SK-N-SH treated with all-trans-retinoic acid at 6 μM for 48 hours (cell line): ENCODE data around the gene CCDC54.

Source experiments
- ATAC-seq: fragments of 200-7000 bp; cut with Tn5 transposase; 3 replicates; pipeline ENCODE4 v1.9.1; 2020; ENCODE audit warnings: mild to moderate bottlenecking, moderate library complexity
- ARNTL ChIP-seq: fragments of 450-650 bp; formaldehyde crosslinking; IDR thresholded peaks from 2 replicates; pipeline ENCODE4 v1.5.0; 2020; ENCODE audit warnings: low read depth, mild to moderate bottlenecking, moderate library complexity, borderline replicate concordance
- BACH2 ChIP-seq: fragments of 250-450 bp; sonication (Bioruptor Pico); IDR thresholded peaks from 2 replicates; pipeline ENCODE4 v1.9.0; 2021; ENCODE audit warnings: mild to moderate bottlenecking, borderline replicate concordance
- CREB5 ChIP-seq: fragments of 250-450 bp; sonication (Bioruptor Pico); IDR thresholded peaks from 2 replicates; pipeline ENCODE4 v1.5.1; 2020; ENCODE audit warnings: low read depth, mild to moderate bottlenecking, moderate library complexity
- CSDC2 ChIP-seq: fragments of 250-450 bp; sonication (Bioruptor Pico); IDR thresholded peaks from 2 replicates; pipeline ENCODE4 v1.5.0; 2020; ENCODE audit warnings: mild to moderate bottlenecking, moderate library complexity
- CSRNP3 ChIP-seq: fragments of 250-450 bp; sonication (Bioruptor Pico); IDR thresholded peaks from 2 replicates; pipeline ENCODE4 v1.5.1; 2021; ENCODE audit warnings: mild to moderate bottlenecking, moderate library complexity
- ESRRG ChIP-seq: fragments of 250-450 bp; sonication (Bioruptor Pico); IDR thresholded peaks from 2 replicates; pipeline ENCODE4 v1.6.1; 2021; ENCODE audit warnings: mild to moderate bottlenecking
- GLIS3 ChIP-seq: fragments of 250-450 bp; sonication (Bioruptor Pico); IDR thresholded peaks from 2 replicates; pipeline ENCODE4 v1.5.0; 2020; ENCODE audit warnings: mild to moderate bottlenecking, moderate library complexity
- ISL1 ChIP-seq: fragments of 250-450 bp; sonication (Bioruptor Pico); IDR thresholded peaks from 2 replicates; pipeline ENCODE4 v2.1.2; 2022; ENCODE audit warnings: mild to moderate bottlenecking, moderate library complexity
- OSR1 ChIP-seq: fragments of 250-450 bp; sonication (Bioruptor Pico); IDR thresholded peaks from 2 replicates; pipeline ENCODE4 v1.8.0; 2022; ENCODE audit warnings: moderate library complexity, mild to moderate bottlenecking, inconsistent platforms
- PATZ1 ChIP-seq: fragments of 250-450 bp; sonication (Bioruptor Pico); IDR thresholded peaks from 2 replicates; pipeline ENCODE4 v1.8.0; 2020; ENCODE audit warnings: mild to moderate bottlenecking, moderate library complexity, borderline replicate concordance
- POU6F1 ChIP-seq: fragments of 250-450 bp; sonication (Bioruptor Pico); IDR thresholded peaks from 2 replicates; pipeline ENCODE4 v1.8.0; 2021; ENCODE audit warnings: low read depth, mild to moderate bottlenecking, moderate library complexity, borderline replicate concordance
- PPARA ChIP-seq: fragments of 250-450 bp; sonication (Bioruptor Pico); IDR thresholded peaks from 2 replicates; pipeline ENCODE4 v1.5.0; 2020; ENCODE audit warnings: mild to moderate bottlenecking, borderline replicate concordance
- RARB ChIP-seq: fragments of 250-450 bp; sonication (Bioruptor Pico); IDR thresholded peaks from 2 replicates; pipeline ENCODE4 v1.8.0; 2021; ENCODE audit warnings: mild to moderate bottlenecking, moderate library complexity
- SNAI2 ChIP-seq: fragments of 250-450 bp; sonication (Bioruptor Pico); IDR thresholded peaks from 2 replicates; pipeline ENCODE4 v1.5.0; 2020; ENCODE audit warnings: mild to moderate bottlenecking, moderate library complexity
- TCF4 ChIP-seq: fragments of 250-450 bp; sonication (Bioruptor Pico); IDR thresholded peaks from 2 replicates; pipeline ENCODE4 v1.8.0; 2021; ENCODE audit warnings: mild to moderate bottlenecking, moderate library complexity, borderline replicate concordance
- TSHZ2 ChIP-seq: fragments of 250-450 bp; sonication (Bioruptor Pico); IDR thresholded peaks from 2 replicates; pipeline ENCODE4 v1.5.0; 2020; ENCODE audit warnings: mild to moderate bottlenecking, moderate library complexity
- ZC3H10 ChIP-seq: fragments of 250-450 bp; sonication (Bioruptor Pico); IDR thresholded peaks from 2 replicates; pipeline ENCODE4 v1.5.1; 2021; ENCODE audit warnings: mild to moderate bottlenecking, moderate library complexity
- ZFP3 ChIP-seq: fragments of 250-450 bp; sonication (Bioruptor Pico); IDR thresholded peaks from 2 replicates; pipeline ENCODE4 v1.5.0; 2020; ENCODE audit warnings: mild to moderate bottlenecking, moderate library complexity
- ZFP30 ChIP-seq: fragments of 450-650 bp; formaldehyde crosslinking; IDR thresholded peaks from 2 replicates; pipeline ENCODE4 v1.5.0; 2022; ENCODE audit warnings: mild to moderate bottlenecking, moderate library complexity
- ZNF70 ChIP-seq: fragments of 450-650 bp; formaldehyde crosslinking; IDR thresholded peaks from 2 replicates; pipeline ENCODE4 v1.5.0; 2020; ENCODE audit warnings: mild to moderate bottlenecking, moderate library complexity
- ZNF8 ChIP-seq: fragments of 450-650 bp; formaldehyde crosslinking; IDR thresholded peaks from 2 replicates; pipeline ENCODE4 v1.5.0; 2020; ENCODE audit warnings: mild to moderate bottlenecking, moderate library complexity

Gene CCDC54

GRCh38 chr3:107416886-107417285 is 39.6 kb downstream of the CCDC54 start:
- peak; percentile 32; the same call in 1 of the 3 replicates for ATAC-seq
- TF ChIP-seq CSDC2 (CRISPR knock-in tag) (no peak), PPARA (CRISPR knock-in tag) (no peak), ZFP30 (CRISPR knock-in tag) (no peak), ZNF70 (CRISPR knock-in tag) (no peak), ARNTL (CRISPR knock-in tag) (no peak), ZFP3 (no peak)

- no peak for TF ChIP-seq TCF4
- TF ChIP-seq GLIS3, result no peak
- TF ChIP-seq PATZ1 (CRISPR knock-in tag), result no peak
- TF ChIP-seq POU6F1 (CRISPR knock-in tag), result no peak
- TF ChIP-seq ZNF8 (CRISPR knock-in tag), result no peak
- no peak for TF ChIP-seq TSHZ2 (CRISPR knock-in tag)
- no peak for TF ChIP-seq OSR1 (CRISPR knock-in tag)
- no peak for TF ChIP-seq ESRRG (CRISPR knock-in tag)
- no peak for TF ChIP-seq CSDC2 (CRISPR knock-in tag)
- TF ChIP-seq PPARA (CRISPR knock-in tag), result no peak
- TF ChIP-seq RARB, result no peak
- no peak for TF ChIP-seq ZC3H10
- TF ChIP-seq ARNTL (CRISPR knock-in tag), result no peak
- no peak for TF ChIP-seq ISL1 (CRISPR knock-in tag)
- no peak for TF ChIP-seq CSRNP3 (CRISPR knock-in tag)
- TF ChIP-seq CREB5, result no peak
- TF ChIP-seq BACH2 (CRISPR knock-in tag), result no peak
- TF ChIP-seq ZFP3, result no peak
- TF ChIP-seq, all 23 proteins: peak for 0
- peak; percentile 95 for ATAC-seq
Measured at GRCh38 chr3:107421170-107421792, 44.0 kb downstream of the CCDC54 start.

- no peak for TF ChIP-seq TSHZ2 (CRISPR knock-in tag)
- TF ChIP-seq GLIS3, result no peak
- no peak for TF ChIP-seq SNAI2 (CRISPR knock-in tag)
- no peak for TF ChIP-seq RARB
- no peak for TF ChIP-seq CSRNP3 (CRISPR knock-in tag)
- no peak for TF ChIP-seq CREB5
- no peak for TF ChIP-seq ZFP3
- TF ChIP-seq ZC3H10, result no peak
- no peak for ATAC-seq
Measured at GRCh38 chr3:107421881-107422280, 44.6 kb downstream of the CCDC54 start.
